Measurements from ENCODE around the gene KCNK10.

Gene KCNK10

DNA sequence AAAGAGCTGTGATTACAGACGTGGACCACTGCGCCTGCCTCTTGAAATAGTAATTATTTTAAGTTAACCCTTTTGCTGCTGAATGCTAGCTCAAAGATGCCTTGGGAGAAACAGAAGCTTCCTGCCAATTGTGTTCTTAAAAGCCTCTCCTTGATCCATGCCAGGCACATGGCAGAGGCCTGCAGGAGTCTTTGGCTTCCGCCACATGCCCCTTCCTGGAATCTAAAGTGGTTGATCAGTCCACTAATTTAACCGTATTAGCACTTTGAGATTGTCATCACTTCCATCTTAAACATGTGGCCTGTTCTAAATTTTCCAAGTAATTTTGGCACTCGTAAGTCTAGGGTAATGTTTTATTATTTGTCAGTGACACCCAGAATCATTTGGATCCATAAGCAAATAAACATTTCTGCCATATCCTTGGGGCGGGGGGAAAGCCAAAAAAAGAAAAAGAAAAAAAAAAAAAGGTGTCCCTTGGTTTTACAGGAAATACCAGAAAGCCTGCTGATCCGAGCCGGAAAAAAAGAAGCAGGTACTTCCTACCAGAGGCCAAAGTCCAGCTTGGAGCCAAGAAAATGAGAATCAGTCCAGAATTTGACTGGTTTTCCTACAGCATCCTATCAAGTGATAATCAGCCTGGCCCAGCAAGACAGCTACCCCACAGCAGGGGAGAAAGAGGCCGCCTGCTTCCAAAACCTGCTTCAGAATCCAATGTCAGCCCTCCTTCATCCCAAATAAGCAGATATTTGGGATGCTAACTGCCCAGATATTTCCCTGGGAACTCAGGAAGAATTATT is 104.8 kb downstream of the KCNK10 start:
- H3K9ac ChIP-seq (ENCODE audit: low read length) = no peak overlapping the region
- TF ChIP-seq EZH2phosphoT487 (IDR thresholded peaks at IDR 0.05; ENCODE audit: low read depth) = no peak
- TF ChIP-seq, protein P1, sequence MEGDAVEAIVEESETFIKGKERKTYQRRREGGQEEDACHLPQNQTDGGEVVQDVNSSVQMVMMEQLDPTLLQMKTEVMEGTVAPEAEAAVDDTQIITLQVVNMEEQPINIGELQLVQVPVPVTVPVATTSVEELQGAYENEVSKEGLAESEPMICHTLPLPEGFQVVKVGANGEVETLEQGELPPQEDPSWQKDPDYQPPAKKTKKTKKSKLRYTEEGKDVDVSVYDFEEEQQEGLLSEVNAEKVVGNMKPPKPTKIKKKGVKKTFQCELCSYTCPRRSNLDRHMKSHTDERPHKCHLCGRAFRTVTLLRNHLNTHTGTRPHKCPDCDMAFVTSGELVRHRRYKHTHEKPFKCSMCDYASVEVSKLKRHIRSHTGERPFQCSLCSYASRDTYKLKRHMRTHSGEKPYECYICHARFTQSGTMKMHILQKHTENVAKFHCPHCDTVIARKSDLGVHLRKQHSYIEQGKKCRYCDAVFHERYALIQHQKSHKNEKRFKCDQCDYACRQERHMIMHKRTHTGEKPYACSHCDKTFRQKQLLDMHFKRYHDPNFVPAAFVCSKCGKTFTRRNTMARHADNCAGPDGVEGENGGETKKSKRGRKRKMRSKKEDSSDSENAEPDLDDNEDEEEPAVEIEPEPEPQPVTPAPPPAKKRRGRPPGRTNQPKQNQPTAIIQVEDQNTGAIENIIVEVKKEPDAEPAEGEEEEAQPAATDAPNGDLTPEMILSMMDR (IDR thresholded peaks at IDR 0.05; ENCODE audit: low read depth, low read length) = no peak
- no peaks in the 10 kb centered on the region for H4K20me1 ChIP-seq (ENCODE audit: insufficient read depth, low read length)
- no peak overlapping the region for H3K4me3 ChIP-seq (ENCODE audit: low read length)
- H3K9me3 ChIP-seq (ENCODE audit: insufficient read depth, low read length) = peaks cover 7% of the 10 kb centered on the region; the same call in 1 of the 2 replicates
- no peaks in the 10 kb centered on the region for H3K79me2 ChIP-seq (ENCODE audit: low read length)
- H3K27ac ChIP-seq (ENCODE audit: low read length) = no peak overlapping the region
- H2AFZ ChIP-seq (ENCODE audit: low read depth, low read length) = no peak overlapping the region
- no peaks in the 10 kb centered on the region for H3K36me3 ChIP-seq (replicated peaks; ENCODE audit: low read depth, low read length)
- no peaks in the 10 kb centered on the region for H3K27me3 ChIP-seq (ENCODE audit: low read depth, low read length)
- H3K4me1 ChIP-seq (ENCODE audit: low read length) = no peaks in the 10 kb centered on the region
- H3K4me2 ChIP-seq (ENCODE audit: low read length) = no peak overlapping the region

DNA sequence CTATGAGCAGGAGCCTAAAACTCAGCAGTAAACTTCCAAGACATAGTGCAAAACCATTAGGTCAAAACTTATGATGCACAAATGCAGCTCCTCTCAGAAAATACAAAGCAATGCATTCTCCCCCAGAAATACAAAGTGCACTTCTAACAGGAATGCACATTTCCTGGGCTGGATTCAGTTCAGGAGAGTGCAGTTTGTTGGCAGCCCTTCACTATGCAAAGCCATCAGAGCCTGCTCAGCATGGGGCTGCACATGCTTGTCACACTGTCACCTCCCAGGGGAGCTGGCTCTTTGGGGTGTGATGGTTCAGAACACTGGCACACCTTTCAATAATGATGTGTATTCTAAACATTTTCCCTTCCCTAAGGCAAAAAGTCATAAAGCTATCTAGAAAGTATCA is 110.4 kb downstream of the KCNK10 start:
- Histone ChIP-seq H4K20me1 (ENCODE audit: insufficient read depth, low read length) (no peaks in the 10 kb centered on the region), H2AFZ (ENCODE audit: low read depth, low read length) (no peak overlapping the region), H3K9ac (ENCODE audit: low read length) (no peak overlapping the region), H3K4me1 (ENCODE audit: low read length) (peaks cover 36% of the 10 kb centered on the region), H3K4me2 (ENCODE audit: low read length) (no peak overlapping the region), H3K9me3 (ENCODE audit: insufficient read depth, low read length) (no peaks in the 10 kb centered on the region), H3K36me3 (replicated peaks; ENCODE audit: low read depth, low read length) (no peaks in the 10 kb centered on the region), H3K4me3 (ENCODE audit: low read length) (no peak overlapping the region), H3K27ac (ENCODE audit: low read length) (no peak overlapping the region), H3K79me2 (ENCODE audit: low read length) (no peaks in the 10 kb centered on the region), H3K27me3 (ENCODE audit: low read depth, low read length) (no peaks in the 10 kb centered on the region)
- TF ChIP-seq, protein P1 (IDR thresholded peaks at IDR 0.05; ENCODE audit: low read depth, low read length) = no peak
- no peak for TF ChIP-seq EZH2phosphoT487 (IDR thresholded peaks at IDR 0.05; ENCODE audit: low read depth)

DNA sequence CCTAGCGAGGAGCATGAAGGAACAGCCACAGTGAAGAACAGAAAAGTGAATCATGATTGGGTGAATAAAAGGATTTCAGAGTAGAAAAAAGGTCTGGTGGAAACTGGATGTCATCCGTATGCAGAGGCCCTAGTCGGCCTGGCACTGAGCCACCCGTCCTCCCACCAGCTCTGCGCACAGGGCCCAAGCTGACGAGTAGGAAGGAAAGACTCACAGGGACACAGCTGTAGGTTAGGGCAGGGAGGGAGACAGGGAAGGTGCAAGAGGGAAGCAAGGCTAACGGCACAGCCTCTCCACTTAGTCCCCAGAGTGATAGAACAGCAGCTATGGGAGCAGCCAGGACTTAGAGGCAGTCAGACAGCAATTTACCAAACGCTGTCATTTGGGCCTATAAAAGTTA is 112.6 kb downstream of the KCNK10 start:
- TF ChIP-seq, protein P1 (IDR thresholded peaks at IDR 0.05; ENCODE audit: low read depth, low read length) = no peak
- no peak for TF ChIP-seq EZH2phosphoT487 (IDR thresholded peaks at IDR 0.05; ENCODE audit: low read depth)
- Histone ChIP-seq H3K9me3 (ENCODE audit: insufficient read depth, low read length) (no peaks in the 10 kb centered on the region), H3K27ac (ENCODE audit: low read length) (no peak overlapping the region), H3K79me2 (ENCODE audit: low read length) (no peaks in the 10 kb centered on the region), H3K4me1 (ENCODE audit: low read length) (peaks cover 43% of the 10 kb centered on the region), H3K9ac (ENCODE audit: low read length) (no peak overlapping the region), H3K4me2 (ENCODE audit: low read length) (no peak overlapping the region), H3K27me3 (ENCODE audit: low read depth, low read length) (no peaks in the 10 kb centered on the region), H3K36me3 (replicated peaks; ENCODE audit: low read depth, low read length) (no peaks in the 10 kb centered on the region), H2AFZ (ENCODE audit: low read depth, low read length) (no peak overlapping the region), H4K20me1 (ENCODE audit: insufficient read depth, low read length) (no peaks in the 10 kb centered on the region), H3K4me3 (ENCODE audit: low read length) (no peak overlapping the region)

DNA sequence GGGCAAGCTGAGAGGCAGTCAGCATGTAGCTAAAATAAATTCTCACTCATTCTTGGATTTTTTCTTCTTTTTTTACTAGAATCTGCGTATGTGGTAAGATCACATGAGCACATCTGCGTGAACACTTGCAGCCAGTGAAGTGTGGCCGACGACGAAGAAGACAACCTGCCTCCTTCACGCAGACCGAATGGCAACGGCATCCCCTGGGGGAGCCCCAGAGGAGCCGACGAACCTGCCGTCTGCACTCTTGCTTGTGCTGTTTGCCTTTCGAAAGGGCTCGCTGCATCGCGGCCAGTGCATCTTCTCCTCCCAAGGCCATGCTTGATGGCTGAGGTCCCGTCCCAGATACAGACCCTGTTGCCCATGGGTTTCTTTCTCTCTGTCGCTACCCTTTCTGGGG is 113.8 kb downstream of the KCNK10 start:
- Histone ChIP-seq H3K79me2 (ENCODE audit: low read length) (no peaks in the 10 kb centered on the region), H3K9ac (ENCODE audit: low read length) (0 out of 2 replicates have a peak overlapping the region, but pooled peaks have one; percentile 44), H3K36me3 (replicated peaks; ENCODE audit: low read depth, low read length) (no peaks in the 10 kb centered on the region), H2AFZ (ENCODE audit: low read depth, low read length) (0 out of 2 replicates have a peak overlapping the region, but pooled peaks have one; percentile 38), H3K9me3 (ENCODE audit: insufficient read depth, low read length) (no peaks in the 10 kb centered on the region), H4K20me1 (ENCODE audit: insufficient read depth, low read length) (no peaks in the 10 kb centered on the region), H3K4me2 (ENCODE audit: low read length) (peak overlapping the region; percentile 71), H3K27ac (ENCODE audit: low read length) (peak overlapping the region; percentile 80), H3K4me3 (ENCODE audit: low read length) (peak overlapping the region; percentile 67), H3K27me3 (ENCODE audit: low read depth, low read length) (peaks cover 8% of the 10 kb centered on the region; the same call in 1 of the 2 replicates), H3K4me1 (ENCODE audit: low read length) (peaks cover 43% of the 10 kb centered on the region)
- TF ChIP-seq, protein P1 (IDR thresholded peaks at IDR 0.05; ENCODE audit: low read depth, low read length) = no peak
- TF ChIP-seq EZH2phosphoT487 (IDR thresholded peaks at IDR 0.05; ENCODE audit: low read depth) = no peak

Data from OCI-LY3 (cell line).